Stimulated activated CD4-positive, alpha-beta T cell treated with anti-CD3 and anti-CD28 coated beads, Interleukin-1b, Interleukin-23, amount 100 ng/mL, for 48 hours (primary cell): Measurements from ENCODE around the gene FCSK.
"Not testable (repeated sequence)": the region's sequence is repeated elsewhere in the genome, so short reads cannot be mapped to it uniquely, and the experiment has no call there.

Experiments
- DNase-seq: peaks from one replicate; pipeline ENCODE4 v3.0.0-alpha.2; 2020

FCSK gene

GRCh38 chr16:70480127-70481105 is 26.0 kb downstream of the FCSK start:
- no peak for DNase-seq

DNA sequence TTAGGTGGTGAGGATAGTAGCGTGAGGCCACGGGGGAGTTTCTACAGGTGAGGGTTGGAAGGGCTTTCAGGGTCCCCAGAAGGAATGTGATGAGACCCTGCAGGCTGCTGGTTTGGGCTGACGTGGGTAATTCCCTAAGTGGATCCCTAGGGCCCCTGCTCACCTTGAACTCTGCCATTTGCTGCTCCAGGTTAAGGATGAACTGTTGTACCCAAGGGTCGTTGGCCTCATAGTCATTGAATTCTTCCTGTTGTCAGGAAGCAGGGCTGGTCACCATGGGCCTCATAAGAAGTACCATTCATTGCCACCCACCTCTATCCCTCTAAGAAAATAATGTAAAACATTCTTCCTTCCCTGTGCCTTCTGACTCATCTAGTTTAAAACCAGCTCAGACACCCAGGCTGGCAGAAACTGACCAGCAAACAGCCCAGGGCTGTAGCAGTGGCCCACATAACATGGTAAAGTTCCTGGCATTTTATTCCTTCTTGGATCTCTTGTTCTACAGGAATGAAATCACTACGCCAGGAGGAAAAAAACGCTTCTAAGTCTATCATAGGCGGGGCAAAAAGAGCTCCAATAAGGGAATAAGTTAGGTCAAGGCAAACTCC is 27.6 kb downstream of the FCSK start:
- DNase-seq = no peak

- no peak for DNase-seq
Measured at GRCh38 chr16:70482624-70483023, 28.2 kb downstream of the FCSK start.

DNA sequence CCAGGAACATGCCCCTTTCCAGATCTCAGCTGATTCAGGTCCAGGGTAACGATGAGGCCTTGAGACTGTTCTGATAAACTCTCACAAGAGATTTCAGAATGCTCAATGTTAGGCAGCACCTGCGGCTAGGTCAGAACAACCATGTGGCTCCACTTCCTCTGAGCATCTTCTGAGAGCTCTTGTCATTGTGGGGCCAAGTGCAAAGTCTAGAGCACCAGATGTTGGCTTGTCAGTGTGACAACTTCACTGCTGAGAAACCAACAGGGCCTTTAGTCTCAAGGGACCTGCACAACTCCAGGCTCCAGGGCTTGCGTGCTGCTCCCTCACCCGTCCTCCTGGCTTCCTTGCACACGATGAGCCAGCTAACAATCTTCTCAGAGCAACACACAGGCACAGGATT is 29.0 kb downstream of the FCSK start:
- no peak for DNase-seq

GRCh38 chr16:70484867-70485266 is 30.5 kb downstream of the FCSK start:
- DNase-seq = no peak

DNA sequence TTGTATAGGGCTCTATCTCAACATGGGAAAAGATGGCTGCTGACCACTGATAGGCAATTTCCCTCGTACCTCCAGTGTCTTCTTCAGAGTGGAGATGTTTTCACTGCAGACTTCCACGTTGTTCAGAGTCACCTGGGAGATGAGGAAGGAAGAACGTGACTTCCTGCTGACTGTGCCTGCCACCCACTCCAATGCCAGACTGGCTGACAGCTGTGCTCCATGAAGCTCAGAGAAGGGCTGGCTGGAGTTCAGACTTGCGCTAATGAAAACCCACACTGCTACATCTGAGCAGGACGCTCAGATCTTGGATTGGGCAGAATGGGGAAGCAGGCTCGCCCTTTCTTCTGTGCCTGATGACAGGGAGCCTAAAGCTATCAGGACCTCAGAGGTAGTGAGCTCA is 35.9 kb downstream of the FCSK start:
- no peak for DNase-seq

DNA sequence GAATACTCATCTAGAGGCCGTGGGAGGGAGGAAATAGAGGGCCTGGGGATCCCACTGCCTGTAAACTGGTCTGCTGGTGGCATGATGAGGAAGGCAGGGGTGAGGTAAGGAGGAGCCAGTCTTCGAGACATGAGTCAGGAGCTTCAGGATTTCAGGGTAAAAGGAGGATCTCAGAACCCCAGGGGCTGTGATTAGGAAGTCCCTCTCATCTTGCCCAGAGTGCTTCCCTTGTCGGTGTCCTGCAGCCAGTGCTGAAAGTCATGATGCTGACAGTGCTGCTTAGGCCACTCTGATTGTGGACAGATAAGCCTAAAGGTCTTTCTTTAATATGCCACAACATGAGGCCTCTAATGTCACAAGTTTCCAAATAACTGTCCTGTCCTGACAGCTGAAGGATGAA is 39.4 kb downstream of the FCSK start:
- no peak for DNase-seq

- DNase-seq = no peak
Measured at GRCh38 chr16:70494202-70494770, 39.9 kb downstream of the FCSK start.

DNA sequence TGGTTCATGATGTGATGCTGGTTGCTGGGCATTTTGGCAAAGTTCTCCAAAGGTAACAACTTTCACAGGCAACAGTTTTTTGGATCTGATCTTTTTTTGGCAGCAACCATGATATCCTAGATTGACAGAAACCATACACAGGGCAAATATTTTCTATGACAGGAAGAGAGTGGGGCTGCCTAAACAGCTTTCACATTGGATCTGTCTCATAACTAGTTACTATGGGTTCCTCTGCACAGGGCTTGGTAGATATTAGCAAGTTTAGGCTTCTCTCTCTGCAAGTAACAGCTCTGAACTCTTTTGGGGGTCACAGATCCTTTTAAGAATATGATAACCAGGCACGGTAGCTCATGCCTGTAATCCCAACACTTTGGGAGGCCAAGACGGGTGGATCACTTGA is 40.4 kb downstream of the FCSK start:
- no peak for DNase-seq

DNA sequence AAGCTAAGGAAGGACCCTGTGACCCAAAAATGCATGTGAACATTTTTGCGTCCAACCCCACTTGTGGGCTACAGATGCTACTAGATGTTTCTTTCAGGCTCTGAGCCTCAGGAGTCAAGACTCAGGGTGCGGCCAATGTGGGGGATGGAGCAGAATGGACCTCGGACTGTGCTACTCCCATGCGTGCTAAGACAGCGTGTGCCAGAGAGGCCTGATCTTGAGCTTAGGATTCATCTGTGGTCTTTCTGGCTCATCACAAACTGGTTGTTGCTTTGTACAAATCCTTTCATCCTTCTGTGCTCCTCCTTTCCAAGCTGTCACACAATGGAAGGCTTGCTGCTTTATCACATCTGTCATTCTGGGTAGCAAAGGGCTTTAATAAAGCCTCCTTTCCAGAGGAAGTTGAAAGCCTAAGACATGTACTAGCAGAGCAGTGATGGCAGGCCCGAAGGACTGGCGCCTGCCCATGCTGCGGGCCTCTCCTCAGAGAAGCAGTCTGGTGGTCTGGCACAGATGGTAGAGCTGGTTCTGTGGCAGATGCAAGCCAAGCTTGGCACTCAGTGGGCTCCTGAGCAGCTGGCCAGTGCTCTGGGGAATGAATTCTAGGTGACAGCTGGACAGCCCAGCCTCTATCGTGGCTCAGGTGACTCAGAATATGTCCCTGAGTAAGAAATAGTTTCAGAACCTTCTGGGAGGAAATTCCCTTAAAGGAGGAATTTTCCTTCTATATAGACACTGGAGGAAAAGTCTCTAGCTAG is 41.2 kb downstream of the FCSK start:
- DNase-seq = no peak

DNA sequence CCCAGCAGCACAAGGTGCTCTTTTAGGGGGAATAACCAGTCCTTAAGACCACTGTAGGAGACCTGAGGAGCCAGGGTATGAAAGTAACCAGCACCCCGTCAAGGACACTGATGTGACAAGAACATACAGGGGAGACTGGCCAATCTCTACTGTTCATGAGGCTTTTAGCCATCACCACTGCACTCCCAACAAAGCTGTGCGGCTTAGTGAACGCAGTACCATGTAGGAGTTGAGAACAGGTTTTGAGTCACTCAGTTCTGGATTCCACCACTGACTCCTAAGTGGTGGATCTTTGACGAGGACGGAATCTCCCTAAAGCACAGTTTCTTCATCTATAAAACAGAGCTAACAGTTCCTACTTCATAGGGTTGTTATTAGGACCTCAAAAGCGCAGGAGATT is 42.1 kb downstream of the FCSK start:
- DNase-seq = peak; percentile 25

- DNase-seq = no peak
Measured at GRCh38 chr16:70508752-70509151, 54.4 kb downstream of the FCSK start.

GRCh38 chr16:70510216-70510615 is 55.8 kb downstream of the FCSK start:
- no peak for DNase-seq

- DNase-seq = no peak
Measured at GRCh38 chr16:70511833-70512232, 57.4 kb downstream of the FCSK start.

GRCh38 chr16:70512456-70512855 is 58.1 kb downstream of the FCSK start:
- DNase-seq = no peak

DNA sequence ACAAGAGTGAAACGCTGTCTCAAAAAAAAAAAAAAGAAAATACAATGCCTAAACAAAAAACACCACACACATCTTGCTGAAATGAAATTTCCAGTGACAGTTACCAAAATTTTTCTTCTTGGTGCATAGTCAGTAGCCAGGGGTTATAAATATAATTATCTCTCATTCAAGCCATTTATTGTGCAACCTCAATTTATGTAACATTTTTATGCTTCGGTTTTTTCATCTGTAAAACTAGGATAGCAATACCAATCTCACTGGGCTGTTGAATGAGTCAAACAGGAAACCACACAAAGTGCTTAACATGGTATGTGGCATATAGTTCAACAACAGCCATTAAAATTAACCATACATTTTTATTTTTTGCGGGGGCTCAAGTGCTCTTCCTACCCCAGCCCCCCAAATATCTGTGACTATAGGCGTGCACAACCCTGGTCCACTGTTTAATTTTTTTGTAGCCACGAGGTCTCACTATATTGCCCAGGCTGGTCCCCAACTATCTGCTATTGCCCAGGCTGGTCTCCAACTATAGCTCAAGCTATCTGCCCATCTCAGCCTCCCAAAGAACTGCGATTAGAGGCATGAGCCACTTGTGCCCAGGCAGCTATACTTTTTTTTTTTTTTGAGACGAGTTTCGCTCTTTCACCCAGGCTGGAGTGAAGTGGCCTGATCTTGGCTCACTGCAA is 66.4 kb downstream of the FCSK start:
- no peak for DNase-seq

GRCh38 chr16:70522216-70523075 is 68.1 kb downstream of the FCSK start:
- DNase-seq = no peak

DNA sequence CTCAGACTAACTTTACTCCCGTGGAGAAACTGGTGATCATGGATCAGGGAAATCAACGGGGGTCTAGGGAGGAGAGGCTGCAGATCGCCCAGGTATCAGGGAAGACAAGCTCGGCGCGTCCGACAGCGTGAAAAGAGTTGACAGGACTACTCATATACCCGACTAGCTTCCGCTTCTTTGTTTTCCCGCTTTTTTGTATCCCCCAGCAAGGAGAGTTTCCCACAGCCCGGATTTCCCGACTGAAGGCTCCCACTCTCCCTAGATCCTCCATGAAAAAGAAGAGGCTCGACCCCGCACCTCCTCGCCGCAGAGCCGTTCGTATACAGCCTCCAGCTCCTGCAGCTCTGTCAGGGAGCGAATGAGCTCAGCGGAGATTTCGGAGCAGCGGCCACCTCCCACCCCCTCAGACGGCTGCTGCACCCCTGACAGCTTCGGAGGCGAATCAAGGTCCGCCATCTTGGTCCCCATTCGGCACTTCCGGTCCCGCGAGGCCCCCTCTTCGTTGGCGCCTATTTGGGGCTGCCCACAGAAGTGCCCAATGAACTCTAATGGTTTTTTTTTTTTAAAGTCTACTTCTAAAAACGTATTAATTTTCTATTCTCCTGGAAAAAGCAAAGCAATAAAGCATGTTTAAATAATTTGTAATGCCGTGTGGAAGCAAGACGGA is 68.8 kb downstream of the FCSK start, which contains the start of gene COG4:
Gene COG4 (minus strand): TSS at position 479 of the 667 bp plus-strand sequence. CDS start 11 bp downstream, at position 468.
- peak; percentile 94 for DNase-seq

DNA sequence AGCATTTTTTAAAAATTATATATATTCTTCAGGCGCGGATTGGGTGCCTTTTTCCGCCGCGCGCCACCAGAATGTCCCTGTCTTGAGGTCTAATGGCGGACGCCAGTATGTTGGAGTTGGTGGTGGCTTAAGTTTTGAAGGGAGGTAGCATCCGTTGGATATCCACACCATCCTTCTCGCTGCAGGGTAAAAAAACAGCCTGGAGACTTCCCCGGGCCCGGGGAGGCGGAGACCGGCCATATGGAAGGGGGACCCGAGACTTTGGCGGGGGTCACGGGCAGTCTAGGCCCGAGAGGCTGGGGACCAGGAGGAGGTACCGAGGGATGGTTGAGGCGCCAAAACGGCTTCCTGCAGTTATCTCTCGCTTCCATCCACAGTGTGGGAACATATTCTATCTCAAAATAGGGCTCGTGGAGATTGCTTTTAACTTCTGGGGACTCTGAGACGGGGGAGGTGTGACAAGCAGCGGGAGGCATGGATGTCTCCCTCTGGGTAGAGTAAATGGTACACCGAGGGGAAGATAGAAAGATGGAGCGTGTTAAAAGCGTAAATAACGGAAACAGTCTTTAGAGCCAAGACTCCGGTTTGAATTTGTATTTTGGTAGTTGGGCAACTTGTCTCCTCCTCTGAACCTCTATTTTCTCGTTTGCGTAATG is 69.5 kb downstream of the FCSK start, which contains the start of gene SF3B3:
Gene SF3B3 (plus strand): TSS at position 74 of the 656 bp plus-strand sequence. CDS start 2,841 bp downstream, outside the sequence.
- DNase-seq = peak; percentile 67

DNA sequence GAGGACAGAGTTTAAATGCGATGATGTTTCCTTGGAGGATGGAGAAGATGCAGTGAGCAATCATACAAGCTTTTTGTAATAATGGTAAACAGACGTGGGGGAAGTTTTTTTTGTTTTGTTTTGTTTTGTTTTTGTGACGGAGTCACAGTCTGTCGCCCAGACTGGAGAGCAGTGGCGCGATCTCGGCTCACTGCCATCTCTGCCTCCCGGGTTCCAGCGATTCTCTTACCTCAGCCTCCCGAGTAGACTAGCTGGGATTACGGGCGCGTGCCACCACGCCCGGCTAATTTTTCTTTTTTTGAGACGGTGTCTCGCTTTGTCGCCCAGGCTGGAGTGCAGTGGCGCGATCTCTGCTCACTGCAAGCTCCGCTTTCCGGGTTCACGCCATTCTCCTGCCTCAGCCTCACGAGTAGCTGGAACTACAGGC is 70.0 kb downstream of the FCSK start:
- not testable (repeated sequence) for DNase-seq
